ENCODE results near the gene AGRN. TPM values are rescaled to one million over a fixed set of nuclear protein-coding genes. Genes with fewer than 3 reads are reported as not detected.

The AGRN gene
- total RNA-seq, 1 donor from 2014 or later: 12.7 TPM

GRCh38 chr1:1047963-1048362 is 28.0 kb downstream of the AGRN start:
- intact Hi-C loops (cut with micrococcal nuclease): no loop called here

GRCh38 chr1:1048765-1049164 is 28.8 kb downstream of the AGRN start:
- intact Hi-C loops (cut with micrococcal nuclease): no loop called here

GRCh38 chr1:1049318-1050165 is 29.6 kb downstream of the AGRN start:
- intact Hi-C loops (cut with micrococcal nuclease): no loop called here

- intact Hi-C loops (cut with micrococcal nuclease): no loop called here
Measured at GRCh38 chr1:1050577-1051052, 30.7 kb downstream of the AGRN start.

GRCh38 chr1:1051127-1051810 is 31.3 kb downstream of the AGRN start:
- intact Hi-C loops (cut with micrococcal nuclease): no loop called here

GRCh38 chr1:1052003-1052840 is 32.3 kb downstream of the AGRN start:
- intact Hi-C loops (cut with micrococcal nuclease): no loop called here

- intact Hi-C loops (cut with micrococcal nuclease): no loop called here
Measured at GRCh38 chr1:1053022-1053421, 33.1 kb downstream of the AGRN start.

- intact Hi-C loops (cut with micrococcal nuclease): no loop called here
Measured at GRCh38 chr1:1053682-1054081, 33.8 kb downstream of the AGRN start.

GRCh38 chr1:1054099-1054700 is 34.3 kb downstream of the AGRN start:
- intact Hi-C loops (cut with micrococcal nuclease): no loop called here

- intact Hi-C loops (cut with micrococcal nuclease): loop anchor here (5.0 kb wide), 1 partner anchor 252 kb away; the partner anchor contains the start of genes ACAP3 and PUSL1
Measured at GRCh38 chr1:1054971-1055370, 35.1 kb downstream of the AGRN start.

GRCh38 chr1:1055841-1056736 is 36.2 kb downstream of the AGRN start:
- intact Hi-C loops (cut with micrococcal nuclease): loop anchor here (5.0 kb wide), 1 partner anchor 251 kb away; the partner anchor contains the start of genes ACAP3 and PUSL1

GRCh38 chr1:1057769-1058087 is 37.8 kb downstream of the AGRN start:
- intact Hi-C loops (cut with micrococcal nuclease): loop anchor here (5.0 kb wide), 1 partner anchor 250 kb away; the partner anchor contains the start of genes ACAP3 and PUSL1

GRCh38 chr1:1058088-1058905 is 38.4 kb downstream of the AGRN start:
- intact Hi-C loops (cut with micrococcal nuclease): loop anchor here (5.0 kb wide), 1 partner anchor 249 kb away; the partner anchor contains the start of genes ACAP3 and PUSL1

GRCh38 chr1:1058921-1059493 is 39.1 kb downstream of the AGRN start:
- intact Hi-C loops (cut with micrococcal nuclease): loop anchor here (1.0 to 5.0 kb wide), 7 partner anchors 10 to 248 kb away; partner anchors contain the start of genes ACAP3, C1orf159 and PUSL1

GRCh38 chr1:1059494-1060280 is 39.8 kb downstream of the AGRN start:
- intact Hi-C loops (cut with micrococcal nuclease): loop anchor here (1.0 to 5.0 kb wide), 7 partner anchors 10 to 248 kb away; partner anchors contain the start of genes ACAP3, C1orf159 and PUSL1

- intact Hi-C loops (cut with micrococcal nuclease): no loop called here
Measured at GRCh38 chr1:1060281-1061000, 40.5 kb downstream of the AGRN start.

All from T-helper 1 cell treated with Interleukin-12 subunit alpha and Interleukin-12 subunit beta and Interleukin-4 antibody, amounts not matched to agents 30 ng/mL and 1 ng/mL, for 36 hours (primary cell).